ENCODE measurements around the gene TMEM115. TPM values are rescaled to one million over a fixed set of nuclear protein-coding genes. Genes with fewer than 3 reads are reported as not detected.

Gene TMEM115
- total and polyA plus RNA-seq, 2 of the 13 experiments (the other 11 are each of a cell fraction or from before 2014, with no cell fraction given), result 22.1 to 30.7 TPM

GRCh38 chr3:50405249-50405648 lies 45.9 kb upstream of the TMEM115 start (continued):
- TF ChIP-seq ZSCAN21 (CRISPR knock-in tag; IDR thresholded peaks at IDR 0.05; ENCODE audit: borderline replicate concordance) (peak; percentile 55; the same call in 1 of the 2 replicates), ZNF446 (CRISPR knock-in tag; IDR thresholded peaks at IDR 0.05) (no peak), ZNF275 (CRISPR knock-in tag; IDR thresholded peaks at IDR 0.05; ENCODE audit: borderline replicate concordance) (0 out of 2 replicates have a peak, but pooled peaks have one; percentile 48), ZNF354B (CRISPR knock-in tag; IDR thresholded peaks at IDR 0.05) (no peak), ZNF331 (CRISPR knock-in tag; IDR thresholded peaks at IDR 0.05) (0 out of 2 replicates have a peak, but pooled peaks have one; percentile 19), ZZZ3 (CRISPR knock-in tag; IDR thresholded peaks at IDR 0.05; ENCODE audit: borderline replicate concordance) (no peak), DR1 (CRISPR knock-in tag; IDR thresholded peaks at IDR 0.05) (no peak), SMAD9 (CRISPR knock-in tag; IDR thresholded peaks at IDR 0.05) (no peak), KLF6 (CRISPR knock-in tag; IDR thresholded peaks at IDR 0.05) (0 out of 2 replicates have a peak, but pooled peaks have one; percentile 32)

GRCh38 chr3:50401978-50402595 lies 42.8 kb upstream of the TMEM115 start:
- POLR2A ChIA-PET, result no interaction called here
- FAIRE-seq, result no peak

More at GRCh38 chr3:50401978-50402595, 42.8 kb upstream of the TMEM115 start:
- H2AFZ ChIP-seq (ENCODE audit: low read length), result no peak overlapping the region
- H3K36me3 ChIP-seq (replicated peaks in 1 of 2; ENCODE audit: control insufficient read depth in 1 of 2, insufficient read depth in 2 of 2, low read length in 2 of 2), result no peaks in the 10 kb centered on the region
- H3K4me3 ChIP-seq (replicated peaks in 1 of 3; ENCODE audit: insufficient read depth in 1 of 3, low read depth in 2 of 3, low read length in 3 of 3), result no peak overlapping the region
- H4K20me1 ChIP-seq (ENCODE audit: insufficient read depth, low read length), result no peaks in the 10 kb centered on the region
- TF ChIP-seq REPIN1 (CRISPR knock-in tag; IDR thresholded peaks at IDR 0.05; ENCODE audit: borderline replicate concordance, low read depth) (no peak), IRX3 (CRISPR knock-in tag; IDR thresholded peaks at IDR 0.05; ENCODE audit: borderline replicate concordance, low read depth) (no peak), SNAPC5 (CRISPR knock-in tag; IDR thresholded peaks at IDR 0.05; ENCODE audit: borderline replicate concordance) (no peak), ELF1 (CRISPR knock-in tag; IDR thresholded peaks at IDR 0.05) (no peak), CEBPG (CRISPR knock-in tag; IDR thresholded peaks at IDR 0.05) (no peak), ZNF775 (CRISPR knock-in tag; IDR thresholded peaks at IDR 0.05; ENCODE audit: borderline replicate concordance) (no peak), CBX2 (IDR thresholded peaks at IDR 0.05; ENCODE audit: low read depth, low read length) (no peak), CBX2 (CRISPR knock-in tag; IDR thresholded peaks at IDR 0.05; ENCODE audit: low read depth) (no peak), TP53 (CRISPR knock-in tag; conservative IDR thresholded peaks at IDR 0.05) (no peak), GABPB1 (CRISPR knock-in tag; IDR thresholded peaks at IDR 0.05) (no peak), ZNF710 (CRISPR knock-in tag; IDR thresholded peaks at IDR 0.05; ENCODE audit: borderline replicate concordance) (no peak), TFAP4 (IDR thresholded peaks at IDR 0.05; ENCODE audit: borderline replicate concordance, low read depth) (no peak)
- no peak overlapping the region for H3K9ac ChIP-seq (ENCODE audit: insufficient read depth, low read depth, low read length)
- no peaks in the 10 kb centered on the region for H3K79me2 ChIP-seq (ENCODE audit: insufficient read depth, low read length)
- DNase-seq (ENCODE audit: low spot score) (no peak), ATAC-seq (no peak)
- intact Hi-C loops (cut with micrococcal nuclease; ENCODE audit: unreplicated experiment), result no loop called here
- H3K4me1 ChIP-seq (ENCODE audit: insufficient read depth, low read length), result no peaks in the 10 kb centered on the region
- WGBS (ENCODE audit: low lambda C conversion rate), result 0% methylated on average over 2 of the region's 5 CpGs
- BruUV-seq (replicated peaks), result no TSS peak
- in situ Hi-C loops (cut with HindIII; ENCODE audit: extremely low pct_ligation_motif_present, low pct_unique_long_range_greater_than_20kb), result no loop called here
- no peaks in the 10 kb centered on the region for H3K9me3 ChIP-seq (ENCODE audit: low read length)
- CTCF ChIA-PET (ENCODE audit: low intra/inter-chr PET ratio, low total read pairs), result no interaction called here
- H3K27ac ChIP-seq (ENCODE audit: extremely low read length, insufficient read depth, low read length), result no peak overlapping the region
- peaks cover 0 to 22% of the 10 kb centered on the region in 2 experiments; a peak in 3 of 5 replicates for H3K27me3 ChIP-seq (ENCODE audit: control insufficient read depth in 1 of 2, insufficient read depth in 2 of 2, low read length in 2 of 2)
- H3K4me2 ChIP-seq (ENCODE audit: low read depth, low read length), result no peak overlapping the region

All from HepG2 (cell line).